HepG2 (cell line): ENCODE measurements around the gene UTP3. TPM values are rescaled to one million over a fixed set of nuclear protein-coding genes. Genes with fewer than 3 reads are reported as not detected.

Source experiments
- ATAC-seq: fragments of 200-7000 bp; cut with Tn5 transposase; 3 replicates; pipeline ENCODE4 v1.9.1; 2020; ENCODE audit warnings: mild to moderate bottlenecking, moderate library complexity
- BruUV-seq: library from RNA; stranded (reverse); fragments of 400-500 nt; replicated peaks from 2 replicates; lab custom pipeline; 2021; lab: Mats Ljungman, UMichigan
- CTCF ChIA-PET: fragments of 300-600 bp; formaldehyde crosslinking; extraction: SDS; loops from one replicate; lab custom pipeline; 2021; ENCODE audit warnings: low total read pairs, inconsistent platforms, low intra/inter-chr PET ratio; lab: Yijun Ruan, JAX
- POLR2A ChIA-PET: fragments of 350-600 bp; sonication (Branson Sonifier 250); formaldehyde crosslinking; loops from one replicate; lab custom pipeline; 2020; ENCODE audit warnings: antibody characterized with exemption, inconsistent platforms; lab: Yijun Ruan, JAX
- DNase-seq: peaks from one replicate; pipeline ENCODE4 v3.0.0-alpha.2; 2015; ENCODE audit warnings: low spot score
- FAIRE-seq: peaks from 3 replicates; lab custom pipeline; 2011; peaks lifted over from hg19 to GRCh38; lab: Jason Lieb, UNC
- H2AFZ ChIP-seq: one replicate; pipeline ENCODE4 v1.6.1; 2011; ENCODE audit warnings: low read length, inconsistent platforms
- H3K27ac ChIP-seq: fragments of 300-600 bp; 3 replicates; pipeline ENCODE4 v1.8.0; 2011; ENCODE audit warnings: mixed run types, mild to moderate bottlenecking, mixed read lengths, low read length, inconsistent platforms; ENCODE audit not compliant: insufficient read depth; ENCODE audit errors: extremely low read length
- H3K27me3 ChIP-seq, 2 experiments: fragments of 200-600 bp in 1 of 2; 2 replicates in 1 of 2; 3 replicates in 1 of 2; pipeline versions ENCODE4 v1.6.0 to v1.8.0; 2011; ENCODE audit warnings: low read length in 2 of 2, mild to moderate bottlenecking in 2 of 2, moderate library complexity in 2 of 2, inconsistent platforms in 1 of 2; ENCODE audit not compliant: insufficient read depth in 2 of 2, control insufficient read depth in 1 of 2
- H3K36me3 ChIP-seq, 2 experiments: fragments of 200-600 bp in 1 of 2; replicated peaks in 1 of 2; 2 replicates in 1 of 2; 3 replicates in 1 of 2; pipeline versions ENCODE4 v1.5.1 to v1.8.0; 2011; ENCODE audit warnings: low read length in 2 of 2, inconsistent platforms in 1 of 2; ENCODE audit not compliant: insufficient read depth in 2 of 2, control insufficient read depth in 1 of 2
- H3K4me1 ChIP-seq: 2 replicates; pipeline ENCODE4 v1.5.1; 2012; ENCODE audit warnings: low read length, inconsistent platforms; ENCODE audit not compliant: insufficient read depth
- H3K4me2 ChIP-seq: 2 replicates; pipeline ENCODE4 v1.6.0; 2011; ENCODE audit warnings: low read depth, low read length, inconsistent platforms
- H3K4me3 ChIP-seq, 3 experiments: fragments of 200-600 bp in 1 of 3; sonication (generic), shearing (Covaris generic) in 1 of 3; replicated peaks in 1 of 3; 2 replicates each; pipeline ENCODE4 v1.5.1; 2011 to 2016; ENCODE audit warnings: low read length in 3 of 3, inconsistent platforms in 2 of 3, low read depth in 2 of 3, mild to moderate bottlenecking in 2 of 3, control low read depth in 1 of 3, mixed read lengths in 1 of 3; ENCODE audit not compliant: insufficient read depth in 1 of 3
- H3K79me2 ChIP-seq: one replicate; pipeline ENCODE4 v1.6.1; 2011; ENCODE audit warnings: low read length, inconsistent platforms; ENCODE audit not compliant: insufficient read depth
- H3K9ac ChIP-seq: 2 replicates; pipeline ENCODE4 v1.6.0; 2011; ENCODE audit warnings: mild to moderate bottlenecking, low read depth, low read length, inconsistent platforms; ENCODE audit not compliant: insufficient read depth
- H3K9me3 ChIP-seq: 2 replicates; pipeline ENCODE4 v1.5.1; 2012; ENCODE audit warnings: mild to moderate bottlenecking, low read length
- H4K20me1 ChIP-seq: 2 replicates; pipeline ENCODE4 v1.6.0; 2011; ENCODE audit warnings: inconsistent platforms, mild to moderate bottlenecking, low read length, moderate library complexity; ENCODE audit not compliant: insufficient read depth
- CTCF ChIP-seq: sonication (generic); formaldehyde crosslinking; IDR thresholded peaks from 2 replicates; pipeline ENCODE4 v1.5.0; 2020; ENCODE audit warnings: mild to moderate bottlenecking, missing genetic modification reagents, moderate library complexity
- RAD21 ChIP-seq: fragments of 450-650 bp; formaldehyde crosslinking; IDR thresholded peaks from 2 replicates; pipeline ENCODE4 v1.5.0; 2020; ENCODE audit warnings: mild to moderate bottlenecking
- SMC3 ChIP-seq: IDR thresholded peaks from 2 replicates; pipeline ENCODE4 v1.6.1; 2011; ENCODE audit warnings: low read length, improper control_type of control experiment
- STAG1 ChIP-seq: sonication (generic); formaldehyde crosslinking; IDR thresholded peaks from 2 replicates; pipeline ENCODE4 v1.4.0; 2020; ENCODE audit warnings: missing genetic modification reagents
- ZNF619 ChIP-seq: sonication (generic); formaldehyde crosslinking; IDR thresholded peaks from 2 replicates; pipeline ENCODE4 v1.4.0; 2020; ENCODE audit warnings: mild to moderate bottlenecking, missing genetic modification reagents
- ZNF691 ChIP-seq: sonication (generic); formaldehyde crosslinking; IDR thresholded peaks from 2 replicates; pipeline ENCODE4 v1.4.0; 2020; ENCODE audit warnings: missing genetic modification reagents, low read depth, mild to moderate bottlenecking, borderline replicate concordance
- WGBS: methylation state at CpG from one replicate; pipeline ENCODE4 v1.1.6; 2017; ENCODE audit warnings: low lambda C conversion rate; 5-methylcytosine and 5-hydroxymethylcytosine counted together
- in situ Hi-C: cut with HindIII; loops from 2 replicates; pipeline ENCODE4 v1.10.0; 2017; ENCODE audit warnings: low pct_unique_long_range_greater_than_20kb; ENCODE audit not compliant: extremely low pct_ligation_motif_present
- intact Hi-C: fragments of 100-400 bp; cut with micrococcal nuclease; formaldehyde crosslinking; loops from one replicate; pipeline ENCODE4 v1.10.0; 2022; ENCODE audit not compliant: unreplicated experiment
- polyA plus RNA-seq, 8 experiments: library from polyadenylated mRNA; depleted of rRNA in 3 of 8; stranded (reverse) in 7 of 8; unstranded in 1 of 8; fragments of >200 nt; fragmentation: Illumina TruSeq in 4 of 8; extraction: Trizol in 4 of 8; gene quantifications; 2 replicates each; pipeline versions ENCODE4 v1.2.1 to v1.2.3, GENCODE V29; 2011 to 2016; ENCODE audit warnings: low read depth in 4 of 8, missing spikeins in 1 of 8, mixed read lengths in 1 of 8; ENCODE audit not compliant: insufficient read depth in 1 of 8
- total RNA-seq, 5 experiments: library from RNA; depleted of rRNA; stranded (reverse); fragments of >200 nt; fragmentation: Illumina TruSeq; extraction: Trizol; gene quantifications; 2 replicates each; pipeline ENCODE4 v1.2.3, GENCODE V29; 2016; ENCODE audit warnings: low read depth in 1 of 5

UTP3 gene
- total and polyA plus RNA-seq, 2 of the 13 experiments (the other 11 are each of a cell fraction or from before 2014, with no cell fraction given) = 6.9 to 19.5 TPM

GRCh38 chr4:70651864-70652506, 36.3 kb upstream of the UTP3 start:
- DNase-seq (peak; percentile 27), FAIRE-seq (peak; percentile 18), ATAC-seq (peak; percentile 79)
- Histone ChIP-seq H3K9me3 (no peaks in the 10 kb centered on the region), H3K36me3 (no peaks in the 10 kb centered on the region), H3K27me3 (peaks cover 0 to 3% of the 10 kb centered on the region in 2 experiments; a peak in 1 of 5 replicates), H3K9ac (no peak overlapping the region), H2AFZ (peak overlapping the region; percentile 89), H3K4me1 (peaks cover 7% of the 10 kb centered on the region; the same call in 1 of the 2 replicates), H3K4me2 (peak overlapping the region; percentile 58), H4K20me1 (no peaks in the 10 kb centered on the region), H3K27ac (no peak overlapping the region), H3K4me3 (no peak overlapping the region; a peak in 1 of 6 replicates), H3K79me2 (no peaks in the 10 kb centered on the region)
- ChIA-PET POLR2A (no interaction called here), CTCF (interaction anchor here (0.7 to 2.2 kb wide), 4 partner anchors 36 to 1062 kb away, joined by 3 to 9 read pairs (median 6); partner anchors contain the start of gene UTP3)
- no TSS peak for BruUV-seq
- WGBS = 2% methylated on average over 4 of the region's 4 CpGs
- TF ChIP-seq STAG1 (CRISPR knock-in tag) = peak; percentile 83
- no peak for TF ChIP-seq ZNF619
- peak; percentile 58 for TF ChIP-seq RAD21 (CRISPR knock-in tag)
- TF ChIP-seq CTCF = peak; percentile 70
- no peak for TF ChIP-seq ZNF691
- peak; percentile 35; the same call in 1 of the 2 replicates for TF ChIP-seq SMC3
- intact Hi-C loops = loop anchor here (1.0 to 10.0 kb wide), 4 partner anchors 35 to 358 kb away; partner anchors contain the start of genes MOB1B and UTP3
- in situ Hi-C loops = loop anchor here (25.0 kb wide), 2 partner anchors 360 to 1060 kb away; no protein-coding TSS in a partner anchor
